Adipocyte (in vitro differentiated cells): ENCODE measurements around the gene CWH43.
"Not testable (repeated sequence)": the region's sequence is repeated elsewhere in the genome, so short reads cannot be mapped to it uniquely, and the experiment has no call there.

Experiments
- DNase-seq: peaks from one replicate; pipeline ENCODE4 v3.0.0-alpha.2; 2015; ENCODE audit warnings: low read depth
- H3K27me3 ChIP-seq: replicated peaks from 2 replicates; pipeline ENCODE4 v1.7.0; 2013; ENCODE audit warnings: mild to moderate bottlenecking, low read length, moderate library complexity; ENCODE audit not compliant: control insufficient read depth, insufficient read depth
- H3K36me3 ChIP-seq: 2 replicates; pipeline ENCODE4 v1.7.0; 2013; ENCODE audit warnings: low read length, mild to moderate bottlenecking, moderate library complexity; ENCODE audit not compliant: control insufficient read depth, insufficient read depth, severe bottlenecking
- H3K4me1 ChIP-seq: 2 replicates; pipeline ENCODE4 v1.7.0; 2013; ENCODE audit warnings: mild to moderate bottlenecking, low read length, moderate library complexity; ENCODE audit not compliant: control insufficient read depth, insufficient read depth
- H3K4me3 ChIP-seq: 2 replicates; pipeline ENCODE4 v1.7.0; 2013; ENCODE audit warnings: mild to moderate bottlenecking, low read length, moderate library complexity
- H3K9ac ChIP-seq: 2 replicates; pipeline ENCODE4 v1.7.0; 2013; ENCODE audit warnings: mild to moderate bottlenecking, low read length, moderate library complexity
- H3K9me3 ChIP-seq: 2 replicates; pipeline ENCODE4 v1.7.0; 2013; ENCODE audit warnings: mild to moderate bottlenecking, low read length, moderate library complexity; ENCODE audit not compliant: control insufficient read depth

CWH43 gene

GRCh38 chr4:48976041-48976440 is 10.0 kb upstream of the CWH43 start:
- no peak for DNase-seq
- Histone ChIP-seq H3K36me3 (no peaks in the 10 kb centered on the region), H3K9ac (no peak overlapping the region), H3K4me3 (no peak overlapping the region), H3K27me3 (peaks cover 6% of the 10 kb centered on the region), H3K4me1 (peaks cover under 1% of the 10 kb centered on the region), H3K9me3 (peaks cover 3% of the 10 kb centered on the region)

- Histone ChIP-seq H3K9ac (no peak overlapping the region), H3K4me3 (no peak overlapping the region), H3K36me3 (no peaks in the 10 kb centered on the region), H3K27me3 (peaks cover 17% of the 10 kb centered on the region), H3K9me3 (peaks cover 8% of the 10 kb centered on the region), H3K4me1 (no peaks in the 10 kb centered on the region)
- DNase-seq = no peak
These were observed 6.0 kb upstream of the CWH43 start for GRCh38 chr4:48979914-48980579.

- H3K9me3 ChIP-seq, DNase-seq, H3K4me3 ChIP-seq, H3K9ac ChIP-seq, H3K36me3 ChIP-seq, H3K4me1 ChIP-seq: not testable (repeated sequence)
- H3K27me3 ChIP-seq = peaks cover 44% of the 10 kb centered on the region
These were observed 2.1 kb upstream of the CWH43 start for GRCh38 chr4:48984005-48984404.

GRCh38 chr4:48985602-48985975 is 486 bp upstream of the CWH43 start:
- Histone ChIP-seq H3K27me3 (peaks cover 55% of the 10 kb centered on the region), H3K4me3 (no peak overlapping the region), H3K9me3 (peaks cover 12% of the 10 kb centered on the region), H3K36me3 (no peaks in the 10 kb centered on the region), H3K4me1 (no peaks in the 10 kb centered on the region), H3K9ac (no peak overlapping the region)
- no peak for DNase-seq

- peaks cover 16% of the 10 kb centered on the region for H3K9me3 ChIP-seq
- H3K4me3 ChIP-seq = no peak overlapping the region
- no peak overlapping the region for H3K9ac ChIP-seq
- H3K36me3 ChIP-seq = no peaks in the 10 kb centered on the region
- H3K27me3 ChIP-seq = peaks cover 55% of the 10 kb centered on the region
- H3K4me1 ChIP-seq = no peaks in the 10 kb centered on the region
- no peak for DNase-seq
These were observed 634 bp downstream of the CWH43 start for GRCh38 chr4:48986654-48987164.

- Histone ChIP-seq H3K4me1 (no peaks in the 10 kb centered on the region), H3K9me3 (peaks cover 11% of the 10 kb centered on the region), H3K27me3 (peaks cover 54% of the 10 kb centered on the region), H3K4me3 (no peak overlapping the region), H3K9ac (no peak overlapping the region), H3K36me3 (no peaks in the 10 kb centered on the region)
- DNase-seq = no peak
These were observed 3.6 kb downstream of the CWH43 start for GRCh38 chr4:48989461-48990203.

- H3K4me1 ChIP-seq = no peaks in the 10 kb centered on the region
- peaks cover 11% of the 10 kb centered on the region for H3K9me3 ChIP-seq
- H3K27me3 ChIP-seq = peaks cover 39% of the 10 kb centered on the region
- H3K9ac ChIP-seq = no peak overlapping the region
- H3K36me3 ChIP-seq = no peaks in the 10 kb centered on the region
- DNase-seq = no peak
- no peak overlapping the region for H3K4me3 ChIP-seq
These were observed 5.3 kb downstream of the CWH43 start for GRCh38 chr4:48991357-48991756.

GRCh38 chr4:48997962-48998361 is 11.9 kb downstream of the CWH43 start:
- Histone ChIP-seq H3K4me3 (no peak overlapping the region), H3K4me1 (no peaks in the 10 kb centered on the region), H3K27me3 (peaks cover 8% of the 10 kb centered on the region), H3K9me3 (no peaks in the 10 kb centered on the region), H3K9ac (no peak overlapping the region), H3K36me3 (no peaks in the 10 kb centered on the region)
- DNase-seq = no peak

- no peak overlapping the region for H3K9ac ChIP-seq
- H3K27me3 ChIP-seq = peaks cover 6% of the 10 kb centered on the region
- no peak overlapping the region for H3K4me3 ChIP-seq
- no peaks in the 10 kb centered on the region for H3K36me3 ChIP-seq
- no peaks in the 10 kb centered on the region for H3K9me3 ChIP-seq
- no peak for DNase-seq
- no peaks in the 10 kb centered on the region for H3K4me1 ChIP-seq
These were observed 12.4 kb downstream of the CWH43 start for GRCh38 chr4:48998440-48998839.

GRCh38 chr4:49000806-49001205 is 14.7 kb downstream of the CWH43 start:
- Histone ChIP-seq H3K4me1 (no peaks in the 10 kb centered on the region), H3K9me3 (no peaks in the 10 kb centered on the region), H3K36me3 (no peaks in the 10 kb centered on the region), H3K9ac (no peak overlapping the region), H3K27me3 (no peaks in the 10 kb centered on the region), H3K4me3 (no peak overlapping the region)
- DNase-seq = no peak

GRCh38 chr4:49002931-49003330 is 16.9 kb downstream of the CWH43 start:
- Histone ChIP-seq H3K4me3 (no peak overlapping the region), H3K27me3 (no peaks in the 10 kb centered on the region), H3K9ac (no peak overlapping the region), H3K9me3 (no peaks in the 10 kb centered on the region), H3K36me3 (no peaks in the 10 kb centered on the region), H3K4me1 (no peaks in the 10 kb centered on the region)
- DNase-seq = no peak
